HG02970 (cell line): ENCODE measurements around the gene ADAM12.
"Not testable (repeated sequence)": the region's sequence is repeated elsewhere in the genome, so short reads cannot be mapped to it uniquely, and the experiment has no call there.

Source experiments
- ATAC-seq: cut with Tn5 transposase; IDR thresholded peaks from one replicate; pipeline ENCODE4 v1.9.1; 2021; ENCODE audit warnings: mild to moderate bottlenecking, moderate library complexity, moderate number of reproducible peaks; ENCODE audit not compliant: unreplicated experiment, low FRiP score

ADAM12 gene

GRCh38 chr10:126375926-126376554, 12.2 kb downstream of the ADAM12 start:
- ATAC-seq, result no peak

- no peak for ATAC-seq
Measured at GRCh38 chr10:126375299-126375698, 13.0 kb downstream of the ADAM12 start.

DNA sequence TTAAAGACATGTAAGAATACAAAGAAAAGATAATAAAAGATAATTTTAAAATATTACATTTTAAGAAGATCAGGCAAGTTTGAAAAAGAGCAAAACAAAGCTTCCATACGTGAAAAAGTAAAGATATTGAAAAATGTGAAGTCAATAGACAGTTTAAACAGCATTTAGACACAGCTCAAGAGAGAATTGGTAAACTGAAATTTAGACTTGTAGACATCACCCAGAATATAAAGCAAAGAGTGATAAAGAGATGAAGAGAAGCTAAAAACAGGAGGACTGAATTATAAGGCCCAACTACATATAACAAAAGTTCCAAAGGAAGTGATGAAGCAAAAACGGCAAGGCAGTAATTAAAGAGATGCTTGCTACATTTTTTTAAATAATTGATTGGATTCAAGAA, 13.8 kb downstream of the ADAM12 start:
- ATAC-seq, result no peak

GRCh38 chr10:126373972-126374371, 14.3 kb downstream of the ADAM12 start:
- no peak for ATAC-seq

GRCh38 chr10:126373147-126373546, 15.1 kb downstream of the ADAM12 start:
- no peak for ATAC-seq

- ATAC-seq, result no peak
Measured at GRCh38 chr10:126372396-126372795, 15.9 kb downstream of the ADAM12 start.

DNA sequence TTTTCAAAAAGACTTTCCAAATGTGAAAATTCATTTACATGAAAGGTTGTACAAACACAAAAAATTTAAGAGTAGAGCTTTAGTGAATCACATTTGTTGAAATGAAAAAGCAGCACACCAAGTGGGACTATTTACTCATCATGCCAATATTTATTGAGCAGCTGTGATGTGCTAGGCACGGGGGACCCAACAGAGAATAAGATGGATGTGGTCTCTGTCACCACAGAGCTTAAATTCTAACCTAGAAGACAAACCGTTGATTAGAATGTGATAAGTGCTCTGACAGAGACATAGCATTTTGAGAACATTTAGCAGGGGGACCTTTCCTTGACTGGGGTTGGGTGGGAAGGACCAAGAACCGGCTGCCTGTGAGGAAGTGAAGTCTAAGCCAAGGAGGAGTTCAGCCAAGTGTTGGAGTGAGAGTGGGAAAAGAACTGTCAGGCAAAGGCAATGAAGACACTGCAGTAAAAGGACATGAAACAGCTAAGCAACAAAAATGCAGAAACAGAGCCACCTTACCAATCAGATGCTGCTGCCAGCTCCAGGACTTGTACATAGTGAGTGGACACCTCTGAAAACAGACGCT, 19.1 kb downstream of the ADAM12 start:
- no peak for ATAC-seq

- no peak for ATAC-seq
Measured at GRCh38 chr10:126357169-126357568, 31.1 kb downstream of the ADAM12 start.

DNA sequence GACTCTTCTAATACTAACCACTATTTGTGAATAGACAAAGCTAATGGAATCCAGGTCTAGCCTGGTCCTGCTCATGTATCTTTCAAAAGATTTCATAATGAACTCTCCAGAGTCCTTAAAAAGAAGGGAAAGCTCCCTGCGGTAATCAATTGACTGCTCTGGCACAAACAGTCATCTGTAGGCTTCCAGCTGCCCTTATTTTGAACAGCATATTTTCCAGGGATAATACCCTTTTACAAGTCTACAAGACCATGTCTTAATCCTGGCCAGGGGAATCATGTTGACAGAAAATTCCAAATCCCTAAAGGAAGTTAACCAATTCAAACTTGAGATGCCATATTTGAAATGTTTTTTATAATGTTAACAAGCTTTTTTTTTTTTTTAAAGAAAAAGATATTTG, 34.6 kb downstream of the ADAM12 start:
- ATAC-seq, result no peak

DNA sequence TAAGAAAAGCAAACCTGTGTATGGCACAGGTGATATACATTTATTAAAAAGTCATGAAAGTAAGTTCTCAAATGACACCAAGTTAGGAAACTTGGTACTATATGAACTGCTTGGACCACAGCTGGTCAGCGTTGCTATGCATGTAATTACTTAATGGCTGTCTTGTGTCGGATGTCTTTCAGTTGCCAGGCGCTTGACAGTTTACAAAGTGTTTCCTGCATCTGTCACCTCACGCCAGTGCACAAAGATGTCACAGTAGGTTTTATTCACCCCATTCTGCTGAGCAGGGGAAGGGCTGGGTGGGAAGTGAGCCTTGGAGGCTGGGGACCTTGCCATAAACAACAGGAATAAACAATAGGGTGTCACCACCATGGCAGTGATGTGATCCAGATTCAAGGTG, 35.8 kb downstream of the ADAM12 start:
- no peak for ATAC-seq

DNA sequence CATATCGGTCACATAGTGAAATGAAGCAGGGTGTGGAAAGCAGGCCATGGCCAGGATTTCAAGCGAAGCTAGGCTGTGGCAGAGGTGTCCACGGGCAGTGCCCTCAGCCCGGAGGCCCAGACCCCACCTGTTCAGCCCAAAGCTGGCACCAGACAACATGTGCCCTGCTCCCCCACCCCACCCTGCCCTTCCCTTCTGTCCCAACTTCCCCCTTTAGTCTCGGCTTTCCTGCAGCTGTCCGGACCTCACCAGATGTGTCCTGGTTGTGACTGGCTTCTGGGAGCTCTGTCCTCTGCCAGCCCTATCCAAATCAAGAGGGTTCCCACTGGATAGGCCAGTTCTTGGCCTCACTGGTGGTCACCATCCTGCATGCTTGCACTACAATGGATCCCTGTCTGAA, 37.3 kb downstream of the ADAM12 start:
- no peak for ATAC-seq

DNA sequence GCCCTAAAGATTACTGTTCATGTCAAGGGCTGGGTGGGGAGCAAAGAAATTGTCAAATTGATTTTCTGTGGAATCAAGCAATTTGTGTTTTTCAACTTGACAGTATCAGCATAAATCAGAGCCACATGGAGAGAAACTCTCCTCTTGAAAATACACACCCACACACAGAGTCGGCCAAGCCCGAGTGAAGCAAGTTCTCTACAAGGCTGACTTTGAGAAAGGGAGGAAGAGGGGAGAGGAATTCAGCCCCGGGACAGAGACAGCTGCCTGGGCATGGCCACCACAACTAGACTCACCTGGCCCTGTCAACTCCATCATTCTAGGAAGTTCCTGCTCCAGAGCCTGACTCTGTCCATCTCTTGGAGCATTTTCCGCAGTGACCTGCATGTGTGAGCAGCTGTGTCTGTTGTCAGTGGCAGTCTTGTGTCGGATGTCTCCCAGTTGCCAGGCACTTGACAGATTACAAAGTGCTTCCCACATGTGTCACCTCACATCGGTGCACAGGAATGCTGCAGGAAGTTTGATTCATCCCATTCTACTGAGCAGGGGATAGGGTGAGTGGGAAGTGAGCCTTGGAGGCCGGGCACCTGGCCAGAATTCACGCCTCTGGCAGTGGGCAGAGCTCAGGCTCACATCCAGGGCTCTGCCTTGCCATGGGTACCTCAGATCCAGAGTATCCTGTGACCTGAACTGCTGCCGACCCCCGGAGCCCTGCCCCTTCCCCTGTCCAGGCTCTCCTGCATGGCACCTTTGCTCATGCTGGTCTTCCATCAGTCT, 37.9 kb downstream of the ADAM12 start:
- no peak for ATAC-seq

GRCh38 chr10:126349676-126350075, 38.6 kb downstream of the ADAM12 start:
- ATAC-seq, result no peak

GRCh38 chr10:126349101-126349500, 39.2 kb downstream of the ADAM12 start:
- no peak for ATAC-seq

GRCh38 chr10:126343496-126343895, 44.8 kb downstream of the ADAM12 start:
- ATAC-seq, result not testable (repeated sequence)

GRCh38 chr10:126342680-126343079, 45.6 kb downstream of the ADAM12 start:
- ATAC-seq, result no peak

DNA sequence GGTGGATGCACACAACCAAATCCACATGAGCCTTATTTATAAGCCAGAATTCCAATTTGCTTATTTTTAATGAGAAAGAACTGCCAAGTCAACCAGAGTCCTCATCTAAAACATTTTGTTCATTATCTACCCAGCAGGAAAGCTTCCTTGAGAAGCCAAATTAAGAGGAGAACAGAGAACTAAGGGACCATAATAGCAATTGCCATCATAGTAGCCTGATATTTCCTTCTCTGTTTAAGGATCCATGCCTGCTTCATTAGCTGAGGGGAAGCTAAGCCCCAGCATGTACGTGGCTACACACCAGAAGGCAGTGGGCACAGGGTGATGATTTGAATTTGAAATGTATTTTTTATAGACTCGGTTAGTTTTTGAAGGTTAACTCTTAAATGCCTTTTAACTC, 46.8 kb downstream of the ADAM12 start:
- no peak for ATAC-seq

GRCh38 chr10:126337251-126337810, 50.9 kb downstream of the ADAM12 start:
- no peak for ATAC-seq

DNA sequence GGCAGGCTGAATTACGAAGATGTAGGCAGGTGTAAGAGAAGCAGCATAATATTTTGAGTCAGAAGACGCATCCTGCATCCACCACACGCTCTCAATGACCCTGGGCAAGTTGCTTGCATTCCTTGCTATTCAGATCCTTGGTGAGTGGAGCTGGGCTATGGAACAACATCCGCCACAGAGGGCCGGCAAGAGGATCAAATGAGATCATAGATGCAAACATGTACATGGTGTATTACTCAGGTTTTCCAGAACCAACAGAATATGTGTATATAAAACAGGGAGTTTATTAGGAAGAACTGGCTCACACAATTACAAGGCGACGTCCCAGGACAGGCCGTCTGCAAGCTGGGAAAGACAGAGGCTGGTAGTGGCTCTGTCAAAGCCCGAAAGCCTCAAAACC, 51.5 kb downstream of the ADAM12 start:
- no peak for ATAC-seq

GRCh38 chr10:126334272-126334671, 54.0 kb downstream of the ADAM12 start:
- ATAC-seq, result no peak

GRCh38 chr10:126332576-126332975, 55.7 kb downstream of the ADAM12 start:
- ATAC-seq, result no peak
